Right kidney (tissue), 1 donor: Measurements from ENCODE around the gene USP34.
A peak's percentile ranks its signal among the peaks of the same experiment; 100 is the strongest.
"Not testable (repeated sequence)": the region's sequence is repeated elsewhere in the genome, so short reads cannot be mapped to it uniquely, and the experiment has no call there.

ENCODE experiments used
- DNase-seq: peaks from one replicate; pipeline ENCODE4 v3.0.0-alpha.2; 2016

Gene USP34

DNA sequence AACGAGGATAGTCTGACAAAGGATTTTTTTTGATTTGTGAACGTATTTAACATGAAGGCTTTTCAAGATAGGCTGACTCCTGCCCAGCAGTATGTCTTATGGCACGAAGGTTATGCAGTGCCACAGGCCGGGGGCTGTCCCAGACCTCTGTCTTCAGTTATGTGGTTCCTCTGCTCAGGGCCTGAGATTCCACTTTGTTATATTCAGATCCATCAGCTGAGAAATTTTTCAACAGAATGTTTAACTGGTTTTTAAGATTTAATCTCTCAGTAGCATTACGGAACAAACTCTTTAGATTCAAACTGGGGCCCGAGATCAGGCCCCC, 288.9 kb downstream of the USP34 start:
- DNase-seq: no peak

DNA sequence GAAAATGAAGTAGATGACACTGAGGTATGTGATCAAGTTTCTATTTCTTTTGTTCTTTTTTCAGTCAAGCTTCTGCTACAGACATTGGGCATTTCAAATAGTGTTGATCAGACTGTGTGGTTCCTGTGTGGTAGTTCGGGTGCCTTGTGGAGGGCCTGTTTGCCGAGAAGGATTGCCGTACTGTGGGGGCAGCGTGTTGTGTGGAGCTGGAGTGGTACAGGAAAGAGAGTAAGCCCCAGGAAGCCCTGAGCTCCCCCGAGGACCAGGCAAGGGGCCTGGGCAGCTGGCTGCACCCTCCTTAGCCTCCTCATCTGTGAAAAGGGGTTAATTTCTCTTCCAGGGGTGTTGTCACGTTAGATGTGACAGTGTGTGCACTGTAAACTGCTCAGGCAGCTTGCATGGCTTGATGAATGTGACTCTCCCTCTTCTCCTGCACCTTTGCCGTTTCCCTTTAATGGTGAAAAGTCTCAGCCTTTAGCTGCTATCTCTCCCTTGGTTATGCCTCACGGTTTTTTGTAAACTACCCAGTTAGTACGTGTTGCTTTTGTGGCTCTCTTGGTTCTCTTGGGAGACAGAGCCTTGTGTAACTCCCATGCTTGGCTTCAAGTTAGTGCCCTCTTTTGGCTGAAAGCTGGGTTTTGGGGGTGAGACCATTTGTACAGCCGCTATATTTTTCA, 289.4 kb downstream of the USP34 start:
- DNase-seq: no peak

- DNase-seq: no peak
These were observed 290.2 kb downstream of the USP34 start for GRCh38 chr2:61180686-61181085.

- DNase-seq: no peak
These were observed 290.9 kb downstream of the USP34 start for GRCh38 chr2:61179701-61180639.

DNA sequence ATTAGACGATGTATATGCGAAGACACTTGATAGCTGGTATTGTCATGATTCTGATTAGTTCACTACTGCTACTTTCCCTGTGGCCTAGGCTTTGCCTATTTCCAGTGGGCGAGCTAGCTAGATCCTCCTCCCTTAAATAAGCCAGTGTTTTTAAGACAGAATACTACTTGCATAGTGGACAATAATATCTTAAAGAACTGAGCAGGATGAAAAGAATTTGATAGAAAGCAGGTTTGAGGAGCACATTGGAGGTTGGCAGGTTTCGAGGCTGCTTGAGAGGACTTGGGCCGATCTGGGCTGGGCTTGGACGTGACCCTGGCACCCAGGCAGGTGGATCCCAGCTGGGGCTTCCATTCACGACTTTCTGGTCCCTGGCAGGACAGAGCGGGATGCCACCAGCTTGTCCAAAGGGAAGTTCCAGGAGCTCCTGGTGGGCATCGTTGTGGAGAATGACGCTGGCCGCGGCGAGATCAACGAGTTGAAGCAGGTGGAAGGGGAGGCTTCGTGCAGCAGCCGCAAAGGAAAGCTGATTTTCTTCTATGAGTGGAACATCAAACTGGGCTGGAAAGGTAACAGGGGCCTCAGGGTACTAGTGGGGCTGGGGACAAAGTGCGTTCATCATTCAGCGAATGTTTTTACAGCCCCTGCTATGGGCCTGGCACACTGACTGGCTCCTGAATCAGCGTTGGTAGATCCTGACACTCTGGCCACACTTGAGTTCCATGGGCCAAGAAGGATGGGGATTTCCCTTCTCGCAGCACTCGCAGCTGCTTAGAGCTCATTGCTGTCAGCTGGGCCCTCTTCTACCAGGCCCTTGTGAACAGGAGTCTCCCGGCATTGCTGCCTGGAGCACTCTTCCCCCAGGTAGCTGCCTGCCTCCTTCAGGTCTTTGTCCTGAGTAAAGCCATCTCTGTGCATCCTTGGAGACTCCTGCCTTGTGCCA, 292.0 kb downstream of the USP34 start:
- DNase-seq: no peak

DNA sequence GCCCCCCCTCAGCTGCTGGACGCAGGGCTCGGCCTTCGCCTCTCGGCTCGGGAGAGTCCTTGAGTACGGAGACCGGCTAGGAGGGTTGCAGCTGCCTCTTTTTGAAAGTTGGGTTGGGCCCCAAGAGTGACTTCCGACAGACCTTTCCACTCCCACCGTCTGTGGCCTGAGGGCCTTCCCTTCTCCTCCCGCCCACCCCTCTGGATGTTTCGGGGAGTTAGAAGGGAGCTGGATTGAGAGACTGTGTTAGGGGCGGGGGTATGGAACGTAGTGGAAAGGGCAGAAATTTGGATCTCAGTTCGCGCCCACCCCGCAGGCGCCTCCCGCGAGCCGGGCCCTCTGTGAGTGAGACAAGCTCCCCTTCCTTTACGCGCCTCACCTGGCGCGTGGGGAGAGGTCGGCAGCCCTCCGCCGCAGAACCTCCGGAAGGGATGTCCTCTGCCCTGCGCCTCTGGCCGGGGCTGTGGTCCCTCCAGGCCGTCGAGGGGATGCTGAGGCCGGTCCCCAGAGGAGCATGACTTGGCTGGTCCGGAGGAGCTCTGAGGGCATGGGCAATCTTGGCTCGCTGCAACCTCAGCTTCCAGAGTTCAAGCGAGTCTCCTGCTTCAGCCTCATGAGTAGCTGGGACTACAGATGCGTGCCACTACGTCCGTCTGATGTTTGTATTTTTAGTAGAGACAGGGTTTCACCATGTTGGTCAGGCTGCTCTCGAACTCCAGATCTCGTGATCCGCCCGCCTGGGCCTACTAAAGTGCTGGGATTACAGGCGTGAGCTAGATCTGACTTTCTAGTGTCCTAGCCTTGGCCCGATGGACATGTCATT, 292.9 kb downstream of the USP34 start:
- DNase-seq: peak; percentile 77

DNA sequence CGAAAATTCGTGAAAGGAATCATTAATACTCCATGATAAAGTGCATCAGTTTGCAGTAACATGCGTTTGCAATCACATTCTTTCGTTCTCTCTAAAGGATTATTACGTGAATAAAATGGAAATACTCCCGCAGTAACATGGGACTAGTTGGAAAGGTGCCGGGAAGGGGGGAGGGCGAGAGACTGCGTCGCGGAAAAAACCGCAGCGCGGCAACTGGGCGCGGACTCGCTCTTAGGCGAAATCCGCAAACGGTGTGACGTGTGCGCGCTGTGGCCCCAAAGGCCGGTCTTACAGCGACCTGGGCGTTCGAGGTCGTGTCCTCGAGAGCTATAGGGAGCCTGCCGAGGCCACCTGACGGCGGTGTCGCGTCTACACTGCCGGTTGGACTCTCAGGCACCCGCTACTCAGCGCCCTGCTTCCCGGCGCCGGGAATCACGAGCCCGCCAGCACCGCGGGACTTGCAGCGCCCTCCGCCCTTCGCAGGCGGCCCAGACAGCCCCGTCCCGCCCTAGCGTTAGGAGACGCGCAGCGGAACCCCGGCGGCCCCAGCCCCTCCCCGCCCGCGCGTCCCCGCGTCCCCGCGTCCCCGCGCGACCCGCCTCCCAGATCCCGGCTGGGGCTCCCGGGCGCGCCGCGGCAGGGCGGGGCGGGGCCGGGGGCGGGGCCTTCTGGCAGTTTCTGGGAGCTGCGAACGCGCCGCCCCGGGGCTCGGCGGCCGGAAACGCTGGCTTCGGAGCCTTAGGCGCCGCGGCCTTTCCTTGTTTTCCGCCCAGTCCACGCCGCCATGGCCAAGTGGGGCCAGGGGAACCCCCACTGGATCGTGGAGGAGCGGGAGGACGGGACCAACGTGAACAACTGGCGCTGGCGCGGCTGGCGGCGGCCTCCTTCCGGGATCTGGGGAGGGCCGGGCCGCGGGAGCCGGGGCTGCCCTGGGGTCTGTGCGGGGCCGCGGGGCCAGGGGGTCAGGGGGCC, 293.8 kb downstream of the USP34 start:
- DNase-seq: peak; percentile 89

DNA sequence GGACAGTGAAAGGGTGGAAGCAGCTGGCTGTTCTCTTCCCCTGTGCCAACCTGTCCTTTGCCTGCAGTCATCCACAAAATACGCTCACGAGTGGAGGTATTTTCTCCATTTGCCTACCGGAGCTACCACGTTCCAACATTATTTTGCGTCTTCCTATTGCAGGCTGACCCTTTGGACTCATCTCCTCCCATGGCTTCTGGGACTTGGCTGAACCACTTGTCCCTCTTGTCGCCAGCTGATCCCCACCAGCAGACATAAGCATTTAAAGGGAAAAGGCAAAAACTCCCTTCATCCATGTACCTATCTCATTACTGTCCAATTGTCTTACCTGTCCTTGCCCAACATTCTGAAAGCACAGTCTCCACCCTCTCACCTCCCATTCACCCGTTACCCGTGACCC, 295.9 kb downstream of the USP34 start:
- no peak for DNase-seq

DNA sequence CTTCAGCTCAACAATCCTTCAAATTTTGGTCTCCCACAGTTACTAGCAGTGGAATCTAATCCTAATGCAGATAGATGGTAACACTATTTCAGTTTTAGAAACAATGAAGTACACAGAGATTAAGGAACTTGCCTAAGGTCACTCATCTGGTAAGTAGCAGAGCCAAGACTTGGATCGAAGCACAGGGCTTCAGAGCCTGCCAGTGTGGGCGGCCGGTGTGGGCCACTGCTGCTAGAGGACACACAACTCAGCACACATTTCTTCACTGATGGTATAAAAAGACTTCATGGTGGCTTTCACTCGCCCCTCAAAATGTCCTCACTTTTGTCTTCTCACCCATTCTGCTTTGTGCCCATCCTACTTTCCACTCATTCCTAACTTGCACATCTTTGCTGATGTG, 297.8 kb downstream of the USP34 start:
- no peak for DNase-seq

- DNase-seq: no peak
These were observed 298.2 kb downstream of the USP34 start for GRCh38 chr2:61172671-61173070.

GRCh38 chr2:61167579-61167978, 303.3 kb downstream of the USP34 start:
- no peak for DNase-seq

DNA sequence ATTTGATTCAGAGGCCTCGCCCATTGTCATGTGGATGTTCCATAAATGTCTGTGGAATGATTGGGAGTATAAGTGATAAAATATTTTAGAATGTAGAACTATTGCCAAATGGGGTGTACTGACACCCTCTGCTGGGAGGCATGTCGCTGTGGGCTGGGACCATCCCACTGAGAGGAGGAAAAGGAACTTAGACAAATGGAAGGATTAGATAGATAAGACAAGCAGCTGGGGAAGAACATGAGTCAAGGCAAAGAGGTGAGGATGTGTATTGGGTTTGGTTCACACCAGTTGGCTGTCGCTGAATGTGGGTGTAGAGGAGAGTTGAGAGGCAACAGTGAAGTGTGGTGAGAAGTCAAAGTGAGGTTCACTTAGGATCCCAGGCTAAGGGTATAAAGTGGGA, 304.9 kb downstream of the USP34 start:
- no peak for DNase-seq

GRCh38 chr2:61165082-61165481, 305.8 kb downstream of the USP34 start:
- DNase-seq: not testable (repeated sequence)

GRCh38 chr2:61162721-61163120, 308.2 kb downstream of the USP34 start:
- no peak for DNase-seq

- DNase-seq: no peak
These were observed 309.0 kb downstream of the USP34 start, which contains the start of gene C2orf74 for GRCh38 chr2:61161888-61162287. Gene C2orf74 (plus strand): TSS chr2:61162188. CDS start chr2:61162515, 327 bp downstream.

DNA sequence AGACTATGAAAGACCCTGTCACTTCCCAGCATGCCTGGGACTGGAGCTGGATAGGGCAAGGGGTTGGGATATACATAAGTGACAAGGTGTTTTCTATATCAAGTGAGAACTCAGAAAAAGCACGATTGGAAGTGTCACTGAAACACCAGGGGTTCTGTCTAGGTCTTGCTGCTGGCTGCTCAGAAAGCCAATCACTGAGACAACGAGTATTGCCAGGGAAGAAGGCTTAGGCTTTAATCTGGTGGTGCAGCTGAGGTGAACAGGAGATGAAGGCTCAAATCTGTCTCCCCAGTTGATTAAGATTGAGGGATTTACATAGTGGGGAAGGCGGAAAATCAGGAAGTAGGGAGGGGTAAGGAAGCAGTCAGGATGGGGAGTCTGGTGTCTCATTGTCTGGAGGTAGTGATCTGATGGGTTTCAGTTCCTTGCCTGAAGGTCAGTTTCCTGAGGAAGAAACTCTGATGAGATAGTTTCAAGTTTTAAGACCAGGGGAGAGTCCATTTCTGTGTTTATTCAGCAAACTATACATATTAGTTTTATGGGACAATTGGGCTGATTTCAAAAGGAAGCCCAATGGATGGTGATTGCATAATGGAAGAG, 312.4 kb downstream of the USP34 start:
- DNase-seq: no peak

DNA sequence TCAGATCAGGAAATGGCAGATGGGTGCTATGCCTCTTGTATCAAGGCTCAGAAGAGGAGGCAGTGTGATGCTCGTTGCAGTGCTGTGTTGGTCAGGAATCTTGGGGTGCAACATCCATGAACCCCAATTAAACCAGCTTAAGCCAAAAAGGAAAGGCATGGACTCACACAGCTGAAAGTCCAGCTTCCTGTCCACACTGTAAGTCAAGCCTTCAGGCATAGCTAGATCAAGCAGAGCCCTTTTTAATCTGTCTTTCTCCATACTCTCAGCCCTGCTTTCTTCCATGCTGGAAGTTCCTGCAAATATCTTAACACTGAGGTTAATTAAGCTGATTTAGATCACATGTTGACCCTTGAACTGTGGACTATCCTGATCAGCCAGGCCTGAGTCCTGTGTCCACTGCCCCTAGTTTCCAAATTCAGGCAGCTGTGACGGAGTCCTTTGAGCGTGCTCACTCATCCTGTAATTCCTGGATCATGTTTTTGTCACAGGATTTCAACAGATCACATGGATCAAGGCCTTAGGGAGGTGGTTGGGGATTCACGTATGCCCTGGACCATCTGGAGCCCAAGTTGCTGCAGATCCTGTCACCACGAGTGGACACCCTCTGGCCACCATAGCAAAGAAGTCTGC, 313.4 kb downstream of the USP34 start:
- DNase-seq: no peak

DNA sequence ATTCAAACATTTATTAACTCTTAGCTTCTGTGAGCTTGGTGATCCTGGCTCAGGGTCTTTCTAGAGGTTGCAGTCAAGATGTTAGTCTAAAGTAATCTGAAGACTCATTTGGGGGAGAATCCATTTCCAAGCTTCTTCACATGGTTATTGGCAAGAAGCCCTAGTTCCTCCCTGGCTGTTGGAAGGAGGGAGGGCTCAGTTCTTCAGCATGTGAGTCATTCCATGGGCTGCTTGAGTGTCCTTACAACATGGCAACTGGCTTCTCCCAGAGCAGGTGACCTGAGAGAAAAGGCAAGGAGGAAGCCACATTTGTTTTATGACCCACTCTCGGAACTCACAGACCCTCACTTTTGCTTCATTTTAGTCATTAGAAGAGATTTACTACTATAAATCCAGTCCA, 319.5 kb downstream of the USP34 start:
- DNase-seq: no peak

DNA sequence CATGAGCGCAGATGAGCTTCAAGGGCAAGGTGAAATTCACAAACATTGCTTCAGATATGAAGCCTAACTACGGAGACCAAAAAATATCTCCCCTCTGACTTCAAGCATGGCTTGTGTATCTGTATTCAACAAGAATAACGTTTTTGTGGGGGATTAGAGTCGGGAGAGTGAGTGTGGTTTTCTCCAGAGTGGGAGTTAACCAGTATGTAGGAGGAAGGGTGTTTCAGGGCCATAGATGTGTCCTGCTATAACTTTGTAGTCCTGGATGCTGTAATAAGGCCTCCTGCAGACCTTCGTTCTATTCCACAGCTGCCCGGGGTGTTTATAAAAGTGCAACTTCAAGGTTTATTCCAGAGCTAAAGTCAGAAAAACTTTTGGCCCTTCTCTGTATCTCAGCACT, 321.8 kb downstream of the USP34 start:
- DNase-seq: no peak

DNA sequence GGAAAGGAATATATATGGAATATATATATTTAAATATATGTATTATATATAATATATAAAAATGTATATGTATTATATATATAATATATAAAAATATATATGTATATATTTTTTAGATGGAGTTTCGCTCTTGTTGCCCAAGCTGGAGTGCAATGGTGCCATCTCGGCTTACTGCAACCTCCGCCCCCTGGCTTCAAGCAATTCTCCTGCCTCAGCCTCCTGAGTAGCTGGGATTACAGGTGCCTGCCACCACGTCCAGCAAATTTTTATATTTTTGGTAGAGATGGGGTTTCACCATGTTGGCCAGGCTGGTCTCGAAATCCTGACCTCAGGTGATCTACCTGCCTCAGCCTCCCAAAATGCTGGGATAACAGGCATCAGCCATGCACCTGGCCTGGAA, 322.8 kb downstream of the USP34 start:
- DNase-seq: not testable (repeated sequence)
